NCI-H2227 treated with DMSO at 0.1 percent for 48 hours (cell line): ENCODE results near the gene SYCP2L.
"Not testable (repeated sequence)": the region's sequence is repeated elsewhere in the genome, so short reads cannot be mapped to it uniquely, and the experiment has no call there.

Experiments
- DNase-seq: peaks from one replicate; lab custom pipeline; 2025; lab: John Stamatoyannopoulos, UW

SYCP2L gene

GRCh38 chr6:10886691-10887502 is at the start of gene SYCP2L:
Gene SYCP2L, plus strand, starts transcription at chr6:10887052. Its CDS starts 75 bp downstream, at chr6:10887127.
- DNase-seq = peak; percentile 79

- DNase-seq = peak; percentile 19
Observed at GRCh38 chr6:10837622-10837994, 49.2 kb upstream of the SYCP2L start.

- peak; percentile 90 for DNase-seq
Observed at GRCh38 chr6:10837995-10838793, 48.7 kb upstream of the SYCP2L start, which contains the start of gene MAK. Gene MAK, minus strand, starts transcription at chr6:10838539. Its CDS starts 7,891 bp downstream, at chr6:10830648.

GRCh38 chr6:10838794-10839333 is 48.0 kb upstream of the SYCP2L start:
- DNase-seq = no peak

GRCh38 chr6:10843554-10843953 is 43.3 kb upstream of the SYCP2L start:
- DNase-seq = no peak

GRCh38 chr6:10847684-10848083 is 39.2 kb upstream of the SYCP2L start:
- no peak for DNase-seq

- no peak for DNase-seq
Observed at GRCh38 chr6:10849901-10850300, 37.0 kb upstream of the SYCP2L start.

GRCh38 chr6:10850728-10851127 is 36.1 kb upstream of the SYCP2L start:
- DNase-seq = no peak

- no peak for DNase-seq
Observed at GRCh38 chr6:10852361-10852960, 34.4 kb upstream of the SYCP2L start.

- not testable (repeated sequence) for DNase-seq
Observed at GRCh38 chr6:10853849-10854300, 33.0 kb upstream of the SYCP2L start.

- no peak for DNase-seq
Observed at GRCh38 chr6:10854922-10855632, 31.8 kb upstream of the SYCP2L start.

GRCh38 chr6:10857259-10857658 is 29.6 kb upstream of the SYCP2L start:
- no peak for DNase-seq

GRCh38 chr6:10861086-10861485 is 25.8 kb upstream of the SYCP2L start:
- DNase-seq = no peak

GRCh38 chr6:10862361-10862760 is 24.5 kb upstream of the SYCP2L start:
- DNase-seq = no peak

GRCh38 chr6:10863031-10863430 is 23.8 kb upstream of the SYCP2L start:
- DNase-seq = not testable (repeated sequence)

- not testable (repeated sequence) for DNase-seq
Observed at GRCh38 chr6:10866709-10867108, 20.1 kb upstream of the SYCP2L start.

GRCh38 chr6:10867952-10868351 is 18.9 kb upstream of the SYCP2L start:
- no peak for DNase-seq

GRCh38 chr6:10873374-10873773 is 13.5 kb upstream of the SYCP2L start:
- no peak for DNase-seq

- no peak for DNase-seq
Observed at GRCh38 chr6:10874207-10874606, 12.6 kb upstream of the SYCP2L start.

GRCh38 chr6:10875026-10875425 is 11.8 kb upstream of the SYCP2L start:
- no peak for DNase-seq

- DNase-seq = no peak
Observed at GRCh38 chr6:10877012-10877411, 9.8 kb upstream of the SYCP2L start.

- DNase-seq = no peak
Observed at GRCh38 chr6:10877871-10878270, 9.0 kb upstream of the SYCP2L start.
